Activated effector memory CD4-positive, alpha-beta T cell treated with anti-CD3 and anti-CD28 coated beads, Interleukin-2, amount 50 U/mL, for 16 hours (primary cell): ENCODE results near the gene SH2D1A.
"Not testable (repeated sequence)": the region's sequence is repeated elsewhere in the genome, so short reads cannot be mapped to it uniquely, and the experiment has no call there.

Experiments
- DNase-seq: peaks from one replicate; pipeline ENCODE4 v3.0.0-alpha.2; 2020

The SH2D1A gene

DNA sequence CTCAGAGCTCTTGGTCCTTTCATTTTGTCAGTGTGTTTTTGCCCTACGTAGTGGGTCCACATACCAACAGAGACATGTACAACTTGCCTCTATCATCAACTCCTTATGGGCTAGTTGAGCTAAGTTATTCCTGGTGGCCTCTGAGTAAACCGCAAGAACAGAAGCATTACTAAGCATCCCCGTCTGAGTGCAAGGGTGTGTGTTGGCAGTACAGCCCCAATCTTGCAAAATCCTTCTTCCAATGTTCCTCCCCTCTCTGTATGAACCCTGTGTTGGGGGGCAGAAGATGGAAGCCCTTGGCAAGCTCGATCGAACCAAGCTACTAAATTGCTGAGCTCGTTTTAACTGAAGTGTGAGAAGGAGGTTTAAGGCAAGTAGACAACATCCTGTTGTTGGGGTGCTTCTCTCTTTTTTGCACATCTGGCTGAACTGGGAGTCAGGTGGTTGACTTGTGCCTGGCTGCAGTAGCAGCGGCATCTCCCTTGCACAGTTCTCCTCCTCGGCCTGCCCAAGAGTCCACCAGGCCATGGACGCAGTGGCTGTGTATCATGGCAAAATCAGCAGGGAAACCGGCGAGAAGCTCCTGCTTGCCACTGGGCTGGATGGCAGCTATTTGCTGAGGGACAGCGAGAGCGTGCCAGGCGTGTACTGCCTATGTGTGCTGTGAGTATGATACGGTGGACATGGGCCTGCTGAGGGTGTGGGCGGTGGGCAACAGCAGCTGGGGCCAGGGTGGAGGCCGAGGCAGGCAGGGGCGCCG is at the start of gene SH2D1A:
TSS of gene SH2D1A (plus strand) at position 447 of the 760 bp plus-strand sequence. CDS start at position 527, 80 bp downstream.
- DNase-seq: peak; percentile 69

DNA sequence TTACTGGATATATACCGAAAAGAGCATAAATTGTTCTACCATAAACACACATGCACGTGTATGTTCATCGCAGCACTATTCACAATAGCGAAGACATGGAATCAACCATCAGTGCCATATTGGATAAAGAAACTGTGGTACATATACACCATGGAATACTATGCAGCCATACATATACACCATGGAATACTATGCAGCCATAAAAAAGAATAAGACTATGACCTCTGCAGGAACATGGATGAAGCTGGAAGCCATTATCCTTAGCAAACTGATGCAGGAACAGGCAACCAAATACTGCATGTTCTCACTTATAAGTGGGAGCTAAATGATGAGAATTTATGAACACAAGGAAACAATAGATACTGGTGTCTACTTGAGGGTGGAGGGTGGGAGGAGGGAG is 47.0 kb upstream of the SH2D1A start:
- DNase-seq: not testable (repeated sequence)

DNA sequence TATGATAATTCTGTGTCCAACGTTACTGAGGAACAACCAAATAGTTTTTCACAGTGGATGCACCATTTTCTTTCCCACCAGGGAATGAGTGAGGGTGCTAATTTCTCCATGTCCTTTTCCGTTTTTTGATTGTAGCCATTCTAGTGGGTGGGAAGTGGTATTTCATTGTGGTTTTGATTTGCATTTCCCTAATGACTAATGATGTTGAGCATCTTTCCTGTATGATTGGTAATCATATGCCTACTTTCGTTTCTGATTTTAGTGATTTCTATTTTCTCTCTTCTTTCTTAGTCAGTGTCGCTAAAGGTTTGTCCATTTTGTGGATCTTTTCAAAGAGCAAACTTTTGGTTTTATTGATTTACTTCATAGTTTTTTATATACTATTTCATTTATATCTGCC is 46.0 kb upstream of the SH2D1A start:
- DNase-seq: no peak

DNA sequence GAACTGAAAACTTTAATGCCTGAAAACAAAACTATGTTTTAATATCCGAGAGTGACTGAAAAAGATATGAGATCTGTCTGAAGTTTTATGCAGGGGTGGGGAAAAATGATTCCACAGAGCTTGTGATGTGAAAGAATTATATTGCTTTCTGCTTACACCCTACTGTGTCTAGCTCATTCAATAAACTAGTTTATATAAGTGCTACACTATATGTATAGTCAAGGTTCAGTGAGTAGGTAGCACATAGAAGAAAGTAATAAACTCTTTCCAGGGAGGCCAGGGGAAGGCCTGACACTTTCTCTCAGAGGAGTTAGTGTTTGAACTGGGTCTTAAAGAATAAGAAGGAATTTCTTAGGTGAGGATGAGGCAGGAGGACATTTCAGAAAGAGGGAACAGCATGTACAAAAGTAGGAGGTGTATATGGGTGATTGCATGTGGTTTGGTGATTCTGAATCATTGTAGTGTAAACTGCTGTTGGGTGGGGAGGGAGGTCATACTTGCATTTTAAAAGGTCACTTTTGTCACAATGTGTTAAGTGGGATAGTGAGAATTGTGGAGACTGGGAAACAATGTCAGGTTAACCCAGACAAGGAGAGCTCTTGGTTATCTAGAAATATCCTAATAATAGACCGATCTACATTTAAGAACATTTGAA is 39.0 kb upstream of the SH2D1A start:
- no peak for DNase-seq

DNA sequence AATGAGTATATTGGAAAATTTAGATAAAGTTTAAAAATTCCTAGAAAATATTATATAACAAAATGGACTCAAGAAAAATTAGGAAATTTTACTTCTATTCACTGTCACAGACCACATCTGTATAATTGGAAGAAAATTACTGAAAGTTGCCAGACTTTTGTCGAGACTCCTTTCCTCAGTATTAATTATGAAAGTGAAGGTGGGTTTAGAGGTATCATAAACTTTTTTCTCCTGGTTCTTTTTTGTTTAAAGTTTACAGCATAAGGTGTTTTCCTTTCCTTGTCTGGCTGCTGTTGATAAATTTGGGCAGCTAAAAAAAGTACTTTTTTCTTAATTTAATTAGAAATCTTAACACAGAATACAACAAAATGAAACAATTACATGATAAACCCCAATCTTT is 20.6 kb upstream of the SH2D1A start:
- DNase-seq: no peak

DNA sequence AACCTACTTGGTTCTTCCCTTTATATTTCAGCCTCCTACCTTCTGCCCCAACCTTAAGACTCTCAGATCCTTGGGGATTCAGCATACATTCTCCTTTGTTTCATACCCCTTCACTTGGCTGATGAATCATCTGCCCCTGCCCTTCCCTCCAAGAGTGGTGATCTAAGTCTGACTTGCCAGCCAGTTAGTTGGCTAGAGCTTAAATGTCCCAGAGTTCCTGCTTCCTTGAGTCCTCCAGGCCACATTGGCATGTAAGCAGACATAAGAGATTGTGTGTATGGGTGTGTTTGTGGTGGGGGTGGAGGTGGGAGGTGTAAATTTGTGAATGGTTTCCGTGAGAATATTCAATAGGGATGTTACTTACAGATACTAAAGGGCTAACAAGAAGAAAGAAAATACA is 17.6 kb upstream of the SH2D1A start:
- no peak for DNase-seq

DNA sequence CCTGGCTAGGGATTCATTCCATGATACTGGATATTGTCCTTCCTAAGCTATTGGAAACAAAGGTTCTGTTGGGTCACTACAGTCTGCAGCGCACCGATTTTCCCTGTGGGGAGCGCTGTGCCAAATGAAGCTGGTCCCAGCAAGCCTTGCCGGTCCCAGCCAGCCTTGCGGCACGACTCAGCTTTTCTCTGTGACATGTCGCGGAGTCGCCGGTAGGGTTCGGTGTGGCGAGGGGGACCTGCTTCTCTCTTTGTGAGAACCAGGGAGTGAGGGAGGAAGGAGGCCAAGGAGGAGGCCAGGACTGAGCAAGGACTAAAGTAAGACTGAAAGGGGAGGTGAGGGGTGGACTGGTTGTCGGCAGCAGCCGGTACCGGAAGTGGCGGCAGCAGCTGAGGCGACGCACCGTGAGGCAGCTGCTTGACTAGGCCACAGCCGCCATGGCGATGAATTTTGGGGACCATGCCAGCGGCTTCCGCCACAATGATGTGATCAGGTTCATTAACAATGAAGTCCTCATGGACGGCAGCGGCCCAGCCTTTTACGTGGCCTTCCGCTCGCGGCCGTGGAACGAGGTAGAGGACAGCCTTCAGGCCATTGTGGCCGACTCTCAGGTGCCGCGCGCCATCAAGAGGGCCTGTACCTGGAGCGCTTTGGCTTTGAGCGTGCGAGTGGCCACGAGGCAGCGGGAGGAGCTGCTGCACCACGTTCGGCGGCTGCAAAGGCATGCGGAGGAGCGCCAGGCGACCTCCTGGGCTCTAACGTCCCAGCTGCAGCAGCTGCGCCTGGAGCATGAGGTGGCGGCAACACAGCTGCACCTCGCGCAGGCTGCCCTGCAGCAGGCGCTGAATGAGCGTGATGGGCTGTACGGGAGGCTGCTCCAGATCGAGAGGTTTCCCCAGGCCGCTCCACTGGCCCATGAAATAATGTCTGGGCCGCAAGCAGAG is 13.6 kb upstream of the SH2D1A start, which contains the start of gene TEX13D:
TSS of gene TEX13D (plus strand) at position 180 of the 944 bp plus-strand sequence. CDS start at position 438, 258 bp downstream.
- DNase-seq: no peak

DNA sequence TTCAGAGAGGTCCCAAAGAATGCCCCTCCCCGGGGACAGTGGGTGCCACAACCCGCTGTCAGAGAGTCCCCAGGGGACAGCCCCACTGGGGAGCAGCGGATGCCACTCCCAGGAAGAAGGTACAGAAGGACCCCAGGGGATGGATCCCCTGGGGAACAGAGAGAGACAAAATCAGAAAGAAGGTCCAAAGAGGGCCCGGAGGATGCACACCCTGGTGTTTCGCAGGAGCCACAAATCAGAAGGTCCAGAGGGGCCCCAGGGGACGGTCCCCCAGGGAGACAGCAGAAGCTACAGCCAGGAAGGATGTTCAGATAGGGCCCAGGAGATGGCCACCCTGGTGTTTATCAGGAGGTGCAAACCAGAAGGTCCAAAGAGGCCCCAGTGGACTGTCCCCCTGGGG is 12.5 kb upstream of the SH2D1A start:
- no peak for DNase-seq

DNA sequence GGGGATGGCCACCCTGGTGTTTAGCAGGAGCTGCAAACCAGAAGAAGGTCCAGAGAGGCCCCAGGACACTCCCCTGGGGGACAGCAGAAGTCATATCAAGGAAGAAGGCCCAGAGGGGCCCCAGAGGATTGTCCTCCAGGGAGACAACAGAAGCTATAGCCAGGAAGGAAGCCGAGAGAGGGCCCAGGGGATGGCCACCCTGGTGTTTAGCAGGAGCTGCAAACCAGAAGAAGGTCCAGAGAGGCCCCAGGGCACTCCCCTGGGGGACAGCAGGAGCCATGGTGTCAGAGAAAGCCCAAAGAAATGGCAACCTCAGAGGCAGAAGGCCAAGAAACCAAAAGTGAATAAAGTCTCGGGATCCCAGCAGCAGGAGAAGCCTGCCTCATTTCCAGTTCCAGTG is 11.8 kb upstream of the SH2D1A start:
- DNase-seq: not testable (repeated sequence)

DNA sequence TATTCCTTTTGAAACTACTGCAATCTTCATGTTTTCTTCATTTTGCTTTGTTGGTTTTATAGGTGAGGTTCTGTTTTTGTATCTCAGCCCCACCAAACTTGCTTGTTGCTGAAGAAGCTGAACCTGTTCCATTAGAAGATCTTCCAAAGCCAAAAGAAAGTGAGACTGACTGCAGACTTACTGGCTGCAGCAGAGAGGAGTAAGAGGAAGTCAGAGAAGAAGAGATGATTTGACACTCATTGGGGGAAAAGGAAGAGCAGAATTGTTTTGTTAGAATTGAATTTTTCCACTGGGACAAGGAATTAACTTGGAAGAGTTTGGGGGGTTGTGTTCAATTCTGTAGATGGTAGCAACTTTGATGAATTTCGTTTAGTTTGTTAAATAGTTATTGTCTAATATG is 10.8 kb upstream of the SH2D1A start:
- no peak for DNase-seq

DNA sequence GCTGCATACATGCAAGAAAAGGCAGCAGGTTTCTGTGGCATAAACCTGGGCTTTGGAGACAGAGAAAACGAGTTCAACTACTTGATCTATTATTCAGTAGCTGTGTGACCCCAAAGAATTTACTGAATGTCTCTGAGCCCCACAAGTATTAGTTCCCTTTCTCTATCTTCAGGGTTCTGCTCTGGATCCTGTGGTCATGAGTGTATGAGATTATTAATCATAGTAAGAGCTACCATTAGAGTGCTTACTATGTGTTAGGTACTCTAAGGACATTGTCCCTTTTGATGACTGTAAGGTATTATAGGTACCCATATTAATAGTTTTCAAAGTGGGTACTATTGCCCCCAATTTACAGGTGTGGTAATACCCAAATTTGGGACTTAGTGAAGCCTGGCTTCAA is 8.4 kb upstream of the SH2D1A start:
- DNase-seq: no peak

DNA sequence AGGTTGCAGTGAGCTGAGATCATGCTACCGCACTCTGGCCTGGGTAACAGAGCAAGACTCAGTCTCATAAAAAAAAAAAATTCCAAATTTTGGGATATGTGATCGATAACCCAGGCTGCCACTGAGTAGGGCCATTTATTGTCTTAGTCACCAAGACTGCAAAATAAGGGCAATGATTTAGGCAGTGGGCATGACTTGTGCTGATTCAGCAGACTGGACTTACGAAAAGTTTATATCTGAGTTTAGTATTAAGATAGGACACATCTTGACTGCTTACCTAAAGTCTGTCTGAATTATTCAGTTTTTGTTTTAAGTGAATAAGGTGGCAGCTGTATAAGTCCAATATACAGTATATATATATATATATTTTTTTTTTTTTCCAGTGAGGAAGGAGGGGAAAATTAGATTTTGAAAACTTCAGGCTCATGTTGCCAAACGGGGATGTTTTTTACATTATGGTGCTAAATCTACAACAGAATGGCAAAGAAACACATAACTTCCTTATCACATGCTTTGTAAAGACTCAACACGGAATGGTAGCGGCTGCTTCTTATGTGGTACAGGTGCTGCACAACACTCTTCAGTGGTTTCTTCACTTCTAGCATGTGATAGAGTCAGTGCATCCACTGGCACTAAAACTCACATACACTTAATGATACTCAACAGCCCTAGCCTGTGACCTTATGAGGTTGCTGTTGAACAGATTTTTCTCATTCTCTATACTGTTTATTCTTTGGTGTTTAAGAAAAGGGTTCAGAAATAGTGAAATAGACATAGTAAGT is 7.4 kb upstream of the SH2D1A start:
- no peak for DNase-seq

DNA sequence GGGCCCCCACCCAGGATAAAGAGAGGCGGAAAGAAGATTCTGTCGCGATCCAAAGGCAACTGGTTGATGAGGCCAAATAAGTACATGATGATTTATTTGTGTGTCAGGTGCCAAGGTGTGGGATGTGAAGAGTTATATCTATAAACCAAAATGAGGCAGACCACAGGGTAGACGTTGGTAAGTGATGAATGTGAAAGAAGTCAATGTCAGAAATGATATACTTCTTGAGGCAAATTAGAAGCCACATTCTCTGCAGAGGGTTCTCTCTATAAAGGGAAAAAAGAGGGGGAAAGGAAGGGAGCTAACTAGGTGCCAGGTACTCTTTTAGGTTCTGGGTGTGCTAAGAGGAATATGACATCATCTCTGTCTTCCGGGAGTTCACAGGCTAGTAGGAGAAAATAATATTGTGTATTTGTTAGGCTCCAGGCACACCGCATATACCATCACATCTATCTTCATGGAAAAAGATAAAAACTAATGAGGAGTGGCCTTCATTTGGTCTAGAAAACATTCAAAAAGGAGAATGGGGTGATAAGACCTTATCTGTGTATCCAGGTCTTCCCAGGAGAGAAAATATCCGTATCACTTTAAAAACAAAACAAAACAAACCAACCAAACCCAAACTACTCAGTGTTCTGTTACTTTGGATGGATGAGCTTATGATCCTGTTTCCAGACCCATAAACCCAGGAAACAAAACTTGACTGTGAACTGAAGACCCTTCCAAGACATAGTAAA is 4.8 kb upstream of the SH2D1A start:
- DNase-seq: no peak

DNA sequence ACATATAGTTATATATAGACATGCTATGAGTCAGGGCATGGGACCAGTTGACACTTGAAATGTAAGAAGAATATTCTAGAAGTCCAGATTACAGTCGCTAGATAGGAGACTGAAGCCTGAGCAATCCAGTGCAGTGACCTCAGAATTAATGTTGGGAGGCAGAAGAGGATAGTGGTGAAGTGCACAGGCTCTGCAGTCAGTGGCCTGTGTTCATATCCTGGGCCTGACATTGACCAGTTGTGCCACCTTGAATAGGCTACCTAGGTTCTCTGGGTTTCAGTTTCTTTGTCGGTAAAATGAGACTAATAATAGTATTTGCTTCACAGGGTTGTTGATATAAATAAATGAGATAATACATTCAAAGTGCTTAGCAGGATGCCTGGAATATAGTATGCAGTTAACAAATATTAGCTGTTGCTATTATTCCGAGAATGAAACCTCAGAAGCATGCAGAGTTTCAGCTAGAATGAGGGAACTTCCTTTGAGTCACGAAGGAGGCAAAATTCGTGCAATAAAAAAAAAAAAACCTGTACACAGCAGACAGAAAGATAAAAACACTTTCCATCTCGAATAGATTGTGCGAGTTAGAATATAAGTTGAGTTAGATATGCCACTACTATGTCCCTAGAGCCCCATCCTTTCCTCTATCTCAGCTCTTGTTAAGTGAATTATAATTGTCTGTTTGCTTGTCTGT is 4.0 kb upstream of the SH2D1A start:
- no peak for DNase-seq

DNA sequence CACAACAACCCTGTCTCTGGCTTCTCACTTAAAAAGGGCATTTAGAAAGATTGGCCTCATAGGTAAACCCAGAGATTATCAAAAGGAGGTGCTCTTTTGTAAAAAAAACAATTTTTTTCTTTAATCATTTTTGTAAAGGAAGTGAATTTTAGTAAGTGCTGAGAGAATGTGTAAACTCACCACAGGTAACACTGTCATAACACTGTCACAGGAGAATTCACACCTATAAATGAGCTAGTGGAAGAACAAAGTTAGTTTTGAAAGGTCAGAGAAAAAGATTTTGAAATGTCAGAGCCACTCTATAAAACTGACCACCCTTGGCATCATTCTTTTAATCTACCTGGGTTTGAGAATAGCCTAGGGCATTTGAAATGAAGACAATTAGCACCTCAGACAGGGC is 3.3 kb upstream of the SH2D1A start:
- DNase-seq: no peak

DNA sequence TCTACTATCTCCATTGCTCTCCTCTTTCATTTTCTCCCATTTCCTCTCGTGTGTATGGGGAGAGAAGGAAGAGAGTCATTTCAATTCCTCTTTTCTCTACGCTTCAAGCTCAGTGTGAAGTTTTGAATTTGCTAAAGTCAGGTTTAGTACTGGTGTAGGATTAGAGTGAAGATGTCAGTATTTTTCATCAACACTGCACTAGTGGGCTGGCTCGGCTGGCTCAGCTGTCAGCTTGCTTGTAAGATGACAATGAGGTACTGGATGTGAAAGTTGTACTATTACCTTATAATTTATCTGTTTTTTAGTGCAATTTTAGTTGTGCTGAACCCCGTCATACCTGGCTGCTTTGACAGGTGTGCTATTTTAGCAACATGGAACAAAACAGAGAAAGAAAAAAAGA is 2.1 kb upstream of the SH2D1A start:
- no peak for DNase-seq

DNA sequence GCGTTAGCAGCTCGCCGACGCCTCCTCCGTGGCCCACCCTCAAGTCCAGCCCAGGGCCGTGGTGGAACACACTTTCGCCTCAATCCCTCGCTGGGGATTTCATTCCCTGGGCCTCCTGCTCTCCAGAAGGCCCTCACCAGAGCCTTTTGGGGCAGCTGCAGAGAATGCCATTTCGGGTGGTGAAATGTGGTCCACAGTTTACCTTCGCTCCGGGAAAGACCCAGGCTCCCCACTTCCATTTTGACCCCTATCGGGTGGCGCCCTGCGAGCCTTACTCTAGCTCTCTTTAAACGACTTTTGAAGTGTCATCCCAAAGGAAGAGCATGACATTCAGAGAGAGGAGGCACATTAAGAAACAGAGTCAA is 496 bp downstream of the SH2D1A start:
- DNase-seq: peak; percentile 63

DNA sequence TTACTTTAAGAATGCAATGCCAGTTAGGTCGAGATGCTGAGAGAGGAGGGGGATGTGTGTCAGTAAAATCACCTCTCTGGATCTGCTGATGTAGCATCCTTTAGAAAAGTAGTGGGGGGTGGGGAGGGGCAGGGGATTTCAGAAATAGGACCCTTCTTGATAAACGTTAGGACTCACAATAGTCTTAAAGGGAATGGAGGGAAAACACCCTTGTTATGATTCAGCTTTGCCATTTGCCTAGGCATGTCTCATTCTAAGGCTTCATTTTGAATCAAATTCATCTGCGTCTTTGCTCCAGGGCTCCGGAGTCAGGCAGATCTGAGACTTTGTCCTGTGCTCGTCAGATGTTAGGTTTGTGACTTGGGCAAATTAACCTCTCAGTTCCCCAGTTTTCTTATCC is 879 bp downstream of the SH2D1A start:
- peak; percentile 72 for DNase-seq

DNA sequence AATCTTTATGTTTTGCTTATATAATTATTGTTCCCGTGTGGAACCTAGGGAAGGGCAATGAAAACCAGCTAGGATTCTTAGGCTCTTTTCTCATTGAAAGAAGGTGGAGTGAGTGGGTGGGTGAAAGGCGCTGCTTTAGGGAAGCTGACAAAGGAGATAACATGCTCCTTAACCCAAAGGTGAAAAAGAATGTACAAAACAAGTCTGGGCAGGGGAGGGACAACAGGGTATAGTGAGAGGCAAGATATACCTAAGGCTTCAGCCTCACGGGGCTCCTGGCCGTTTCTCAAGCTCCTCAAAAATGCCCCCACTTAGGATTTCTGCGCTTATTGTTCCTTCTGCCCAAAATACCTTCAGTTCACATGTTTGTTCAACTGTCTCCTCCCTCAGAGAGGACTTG is 1.8 kb downstream of the SH2D1A start:
- DNase-seq: no peak

DNA sequence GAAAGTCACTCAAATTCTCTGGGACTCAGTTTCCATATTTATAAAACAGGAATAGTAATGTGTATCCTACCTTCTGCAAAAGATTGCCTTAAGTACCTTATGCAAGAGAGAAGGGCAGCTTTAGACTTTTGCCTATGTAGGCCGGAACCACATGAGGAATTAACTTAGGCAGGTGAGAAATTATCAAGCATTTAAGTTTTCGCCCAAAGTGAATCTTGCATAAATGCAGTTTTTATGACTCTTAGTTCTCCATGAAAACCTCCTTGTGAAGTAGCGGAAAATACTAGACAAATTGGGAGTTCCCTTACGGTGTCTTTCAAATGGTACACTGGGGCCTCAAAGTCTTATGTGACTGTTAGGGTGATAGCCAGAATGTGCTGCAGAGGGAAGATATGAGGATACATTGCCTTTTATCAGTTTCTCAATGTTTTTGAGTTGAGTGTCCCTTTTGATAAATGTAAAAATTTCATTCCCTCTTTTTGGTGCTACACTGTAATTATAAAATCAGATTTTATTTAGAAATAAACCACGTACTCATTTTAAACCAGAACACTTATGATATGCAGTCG is 2.6 kb downstream of the SH2D1A start:
- no peak for DNase-seq

DNA sequence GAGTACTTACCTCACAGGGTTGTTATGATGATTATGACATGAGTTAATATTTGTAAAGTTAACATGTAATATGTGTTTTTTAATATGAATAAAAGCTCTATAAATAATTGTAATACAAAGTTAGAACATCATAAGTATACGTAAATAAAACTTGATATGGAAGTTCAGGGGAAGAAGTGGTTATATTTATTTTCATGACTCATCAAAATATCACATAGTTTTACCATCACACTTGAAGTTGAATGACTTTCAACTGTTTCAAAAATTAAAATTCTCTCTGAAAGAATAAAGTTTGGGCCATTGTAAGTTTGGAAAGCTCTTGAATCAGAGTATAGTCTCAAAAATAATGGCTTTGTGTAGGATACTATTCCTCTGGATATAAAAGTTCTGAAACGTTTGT is 8.3 kb downstream of the SH2D1A start:
- no peak for DNase-seq
